Measurements from ENCODE around the gene SIRT6.
"Not testable (repeated sequence)": the region's sequence is repeated elsewhere in the genome, so short reads cannot be mapped to it uniquely, and the experiment has no call there.

The SIRT6 gene

GRCh38 chr19:4138445-4138844, 43.9 kb downstream of the SIRT6 start:
- DNase-seq: no peak

DNA sequence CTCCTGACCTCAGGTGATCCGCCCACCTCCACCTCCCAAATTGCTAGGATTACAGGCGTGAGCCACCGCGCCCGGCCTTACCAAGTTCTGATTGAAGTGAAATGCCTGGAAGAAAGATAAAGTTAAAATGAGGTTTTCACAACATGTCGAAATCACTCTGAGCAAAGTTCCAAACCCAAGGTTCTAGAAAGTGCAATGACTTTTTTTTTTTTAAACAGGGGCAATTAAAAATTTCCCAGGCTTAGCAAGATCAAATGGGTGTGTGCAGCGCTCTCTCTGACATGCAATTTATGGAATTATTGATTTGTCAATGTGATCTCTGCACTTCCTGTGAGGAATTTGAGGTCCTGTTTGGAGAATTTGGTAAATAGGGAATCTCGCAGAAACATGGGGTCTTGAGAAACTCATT, 45.7 kb downstream of the SIRT6 start:
- no peak for DNase-seq

- DNase-seq: not testable (repeated sequence)
Observed at GRCh38 chr19:4135386-4135785, 47.0 kb downstream of the SIRT6 start.

DNA sequence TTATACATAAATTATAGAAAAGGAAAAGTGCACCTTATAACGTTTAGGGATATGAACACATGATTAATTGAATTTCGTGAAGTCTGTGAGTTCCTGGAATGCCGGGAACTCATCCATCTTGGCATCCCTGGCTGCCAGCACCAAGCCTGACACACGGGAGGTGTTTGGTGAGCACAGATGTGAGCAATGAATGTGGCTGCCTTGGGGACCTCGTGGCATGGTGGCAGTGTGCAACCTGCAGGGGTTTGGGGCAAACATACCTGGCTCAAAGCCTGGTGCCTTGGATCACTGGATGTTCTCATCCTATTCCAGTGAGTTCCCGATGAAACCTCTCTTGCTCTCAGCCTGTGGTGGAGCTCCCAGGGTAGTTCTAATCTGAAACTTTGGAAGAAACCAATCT, 48.0 kb downstream of the SIRT6 start:
- no peak for DNase-seq

GRCh38 chr19:4130744-4131438, 51.5 kb downstream of the SIRT6 start:
- no peak for DNase-seq

GRCh38 chr19:4129050-4129449, 53.3 kb downstream of the SIRT6 start:
- DNase-seq: not testable (repeated sequence)

DNA sequence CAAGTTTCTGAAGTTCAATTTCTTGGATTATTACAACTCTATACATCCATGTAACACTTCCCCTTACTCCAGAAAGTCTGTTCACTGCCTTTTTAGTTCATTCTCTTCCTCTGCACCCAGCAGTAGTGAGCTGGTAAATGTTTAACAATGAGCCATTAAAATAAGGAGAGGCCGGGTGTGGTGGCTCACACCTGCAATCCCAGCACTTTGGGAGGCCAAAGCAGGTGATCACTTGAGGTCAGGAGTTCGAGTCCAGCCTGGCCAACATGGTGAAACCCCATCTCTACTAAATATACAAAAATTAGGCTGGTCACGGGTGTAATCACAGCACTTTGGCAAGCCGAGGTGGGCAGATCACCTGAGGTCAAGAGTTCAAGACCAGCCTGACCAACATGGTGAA, 55.0 kb downstream of the SIRT6 start:
- not testable (repeated sequence) for DNase-seq

- no peak for DNase-seq
Observed at GRCh38 chr19:4124638-4125037, 57.7 kb downstream of the SIRT6 start.

All from amygdala (tissue), 56 donors.